HG03432 (cell line): ENCODE results near the gene PCLO.
"Not testable (repeated sequence)": the region's sequence is repeated elsewhere in the genome, so short reads cannot be mapped to it uniquely, and the experiment has no call there.

ENCODE experiments used
- ATAC-seq: cut with Tn5 transposase; IDR thresholded peaks from one replicate; pipeline ENCODE4 v1.9.1; 2021; ENCODE audit warnings: mild to moderate bottlenecking, moderate library complexity; ENCODE audit not compliant: unreplicated experiment

Gene PCLO

GRCh38 chr7:83130623-83131545 lies 31.8 kb downstream of the PCLO start:
- ATAC-seq: no peak

- ATAC-seq: no peak
These were observed 32.5 kb downstream of the PCLO start for GRCh38 chr7:83130191-83130590.

- no peak for ATAC-seq
These were observed 43.2 kb downstream of the PCLO start for GRCh38 chr7:83119494-83119893.

GRCh38 chr7:83119026-83119382 lies 43.7 kb downstream of the PCLO start:
- no peak for ATAC-seq

- ATAC-seq: no peak
These were observed 44.2 kb downstream of the PCLO start for GRCh38 chr7:83118347-83119025.

GRCh38 chr7:83117466-83117865 lies 45.2 kb downstream of the PCLO start:
- no peak for ATAC-seq

- ATAC-seq: no peak
These were observed 51.3 kb downstream of the PCLO start for GRCh38 chr7:83111391-83111790.

GRCh38 chr7:83109352-83109751 lies 53.3 kb downstream of the PCLO start:
- no peak for ATAC-seq

- no peak for ATAC-seq
These were observed 56.7 kb downstream of the PCLO start for GRCh38 chr7:83105948-83106347.

- no peak for ATAC-seq
These were observed 57.6 kb downstream of the PCLO start for GRCh38 chr7:83105063-83105462.

GRCh38 chr7:83101530-83101929 lies 61.2 kb downstream of the PCLO start:
- no peak for ATAC-seq

GRCh38 chr7:83096065-83096580 lies 66.6 kb downstream of the PCLO start:
- ATAC-seq: no peak

GRCh38 chr7:83085299-83085698 lies 77.4 kb downstream of the PCLO start:
- ATAC-seq: no peak

GRCh38 chr7:83079879-83080278 lies 82.8 kb downstream of the PCLO start:
- not testable (repeated sequence) for ATAC-seq

GRCh38 chr7:83077328-83077727 lies 85.4 kb downstream of the PCLO start:
- ATAC-seq: no peak

- no peak for ATAC-seq
These were observed 89.8 kb downstream of the PCLO start for GRCh38 chr7:83072576-83073517.

GRCh38 chr7:83065714-83066113 lies 97.0 kb downstream of the PCLO start:
- ATAC-seq: no peak

- ATAC-seq: no peak
These were observed 102.5 kb downstream of the PCLO start for GRCh38 chr7:83060218-83060617.

GRCh38 chr7:83058667-83059066 lies 104.0 kb downstream of the PCLO start:
- ATAC-seq: no peak

- no peak for ATAC-seq
These were observed 107.5 kb downstream of the PCLO start for GRCh38 chr7:83055197-83055596.

GRCh38 chr7:83054472-83054871 lies 108.2 kb downstream of the PCLO start:
- no peak for ATAC-seq
